HepG2 (cell line): ENCODE measurements around the gene PROKR1. TPM values are rescaled to one million over a fixed set of nuclear protein-coding genes. Genes with fewer than 3 reads are reported as not detected.
A peak's percentile ranks its signal among the peaks of the same experiment; 100 is the strongest.
"Not testable (repeated sequence)": the region's sequence is repeated elsewhere in the genome, so short reads cannot be mapped to it uniquely, and the experiment has no call there.

Experiments
- FOXA3 ChIP-seq: IDR thresholded peaks from 2 replicates; pipeline ENCODE4 v1.6.1; 2016; ENCODE audit warnings: missing genetic modification reagents, missing compliant biosample characterization
- FOXK1 ChIP-seq: sonication (generic); formaldehyde crosslinking; IDR thresholded peaks from 2 replicates; pipeline ENCODE4 v1.4.0; 2020; ENCODE audit warnings: low read depth, missing genetic modification reagents, borderline replicate concordance
- GABPB1 ChIP-seq: IDR thresholded peaks from 2 replicates; pipeline ENCODE4 v1.6.1; 2016; ENCODE audit warnings: mild to moderate bottlenecking, missing genetic modification reagents, moderate library complexity, missing compliant biosample characterization
- KDM2A ChIP-seq: sonication (generic); formaldehyde crosslinking; IDR thresholded peaks from 2 replicates; pipeline ENCODE4 v1.4.0; 2020; ENCODE audit warnings: low read depth, missing genetic modification reagents, borderline replicate concordance
- KLF6 ChIP-seq: IDR thresholded peaks from 2 replicates; pipeline ENCODE4 v1.8.0; 2016; ENCODE audit warnings: missing biosample characterization, missing genetic modification reagents
- NR2F1 ChIP-seq, 2 experiments: fragments of 450-650 bp in 1 of 2; formaldehyde crosslinking in 1 of 2; IDR thresholded peaks; 2 replicates each; pipeline versions ENCODE4 v1.5.0 to v1.6.1; 2016 to 2020; ENCODE audit warnings: mild to moderate bottlenecking in 1 of 2, missing compliant biosample characterization in 1 of 2, missing genetic modification reagents in 1 of 2, moderate library complexity in 1 of 2
- NR2F6 ChIP-seq, 2 experiments: IDR thresholded peaks; 2 replicates each; pipeline ENCODE4 v1.6.1; 2016; ENCODE audit warnings: antibody characterized with exemption in 1 of 2, mild to moderate bottlenecking in 1 of 2
- PATZ1 ChIP-seq: sonication (generic); formaldehyde crosslinking; IDR thresholded peaks from 2 replicates; pipeline ENCODE4 v1.4.0; 2020; ENCODE audit warnings: missing genetic modification reagents
- PHF21A ChIP-seq: sonication (generic); formaldehyde crosslinking; IDR thresholded peaks from 2 replicates; pipeline ENCODE4 v1.5.0; 2020; ENCODE audit warnings: mild to moderate bottlenecking, missing genetic modification reagents
- SALL1 ChIP-seq: sonication (generic); formaldehyde crosslinking; IDR thresholded peaks from 2 replicates; pipeline ENCODE4 v1.8.0; 2022; ENCODE audit warnings: mild to moderate bottlenecking, missing genetic modification reagents
- THAP11 ChIP-seq: IDR thresholded peaks from 2 replicates; pipeline ENCODE4 v1.6.1; 2016; ENCODE audit warnings: missing biosample characterization, missing genetic modification reagents
- ZFY ChIP-seq: sonication (generic); formaldehyde crosslinking; IDR thresholded peaks from 2 replicates; pipeline ENCODE4 v1.4.0; 2020; ENCODE audit warnings: missing genetic modification reagents
- ZMYM4 ChIP-seq: sonication (generic); formaldehyde crosslinking; IDR thresholded peaks from 2 replicates; pipeline ENCODE4 v1.8.1; 2023; ENCODE audit warnings: mild to moderate bottlenecking, missing genetic modification reagents
- ZNF292 ChIP-seq: sonication (generic); formaldehyde crosslinking; IDR thresholded peaks from 2 replicates; pipeline ENCODE4 v1.8.1; 2022; ENCODE audit warnings: mild to moderate bottlenecking, low read depth, missing genetic modification reagents, borderline replicate concordance
- ZNF350 ChIP-seq: sonication (generic); formaldehyde crosslinking; IDR thresholded peaks from 2 replicates; pipeline ENCODE4 v1.4.0; 2020; ENCODE audit warnings: mild to moderate bottlenecking, low read depth, missing genetic modification reagents, borderline replicate concordance
- polyA plus RNA-seq, 8 experiments: library from polyadenylated mRNA; depleted of rRNA in 3 of 8; stranded (reverse) in 7 of 8; unstranded in 1 of 8; fragments of >200 nt; fragmentation: Illumina TruSeq in 4 of 8; extraction: Trizol in 4 of 8; gene quantifications; 2 replicates each; pipeline versions ENCODE4 v1.2.1 to v1.2.3, GENCODE V29; 2011 to 2016; ENCODE audit warnings: low read depth in 4 of 8, missing spikeins in 1 of 8, mixed read lengths in 1 of 8; ENCODE audit not compliant: insufficient read depth in 1 of 8
- total RNA-seq, 5 experiments: library from RNA; depleted of rRNA; stranded (reverse); fragments of >200 nt; fragmentation: Illumina TruSeq; extraction: Trizol; gene quantifications; 2 replicates each; pipeline ENCODE4 v1.2.3, GENCODE V29; 2016; ENCODE audit warnings: low read depth in 1 of 5
- TF ChIP-seq, protein P1 (sequence below): sonication (generic); formaldehyde crosslinking; IDR thresholded peaks from 2 replicates; pipeline ENCODE4 v1.4.0; 2020; ENCODE audit warnings: missing genetic modification reagents, borderline replicate concordance
- TF ChIP-seq, protein P2 (sequence below): sonication (generic); formaldehyde crosslinking; conservative IDR thresholded peaks from 2 replicates; pipeline ENCODE4 v1.4.0; 2020; ENCODE audit warnings: mild to moderate bottlenecking, missing genetic modification reagents, moderate library complexity
- TF ChIP-seq, protein P3 (sequence below): IDR thresholded peaks from 2 replicates; pipeline ENCODE4 v1.6.1; 2016; ENCODE audit warnings: mild to moderate bottlenecking

PROKR1 gene
- total and polyA plus RNA-seq, 2 of the 13 experiments (the other 11 are each of a cell fraction or from before 2014, with no cell fraction given): not detected

- TF ChIP-seq, protein P1, sequence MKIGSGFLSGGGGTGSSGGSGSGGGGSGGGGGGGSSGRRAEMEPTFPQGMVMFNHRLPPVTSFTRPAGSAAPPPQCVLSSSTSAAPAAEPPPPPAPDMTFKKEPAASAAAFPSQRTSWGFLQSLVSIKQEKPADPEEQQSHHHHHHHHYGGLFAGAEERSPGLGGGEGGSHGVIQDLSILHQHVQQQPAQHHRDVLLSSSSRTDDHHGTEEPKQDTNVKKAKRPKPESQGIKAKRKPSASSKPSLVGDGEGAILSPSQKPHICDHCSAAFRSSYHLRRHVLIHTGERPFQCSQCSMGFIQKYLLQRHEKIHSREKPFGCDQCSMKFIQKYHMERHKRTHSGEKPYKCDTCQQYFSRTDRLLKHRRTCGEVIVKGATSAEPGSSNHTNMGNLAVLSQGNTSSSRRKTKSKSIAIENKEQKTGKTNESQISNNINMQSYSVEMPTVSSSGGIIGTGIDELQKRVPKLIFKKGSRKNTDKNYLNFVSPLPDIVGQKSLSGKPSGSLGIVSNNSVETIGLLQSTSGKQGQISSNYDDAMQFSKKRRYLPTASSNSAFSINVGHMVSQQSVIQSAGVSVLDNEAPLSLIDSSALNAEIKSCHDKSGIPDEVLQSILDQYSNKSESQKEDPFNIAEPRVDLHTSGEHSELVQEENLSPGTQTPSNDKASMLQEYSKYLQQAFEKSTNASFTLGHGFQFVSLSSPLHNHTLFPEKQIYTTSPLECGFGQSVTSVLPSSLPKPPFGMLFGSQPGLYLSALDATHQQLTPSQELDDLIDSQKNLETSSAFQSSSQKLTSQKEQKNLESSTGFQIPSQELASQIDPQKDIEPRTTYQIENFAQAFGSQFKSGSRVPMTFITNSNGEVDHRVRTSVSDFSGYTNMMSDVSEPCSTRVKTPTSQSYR (CRISPR knock-in tag): peak; percentile 96
- TF ChIP-seq KLF6: 0 out of 2 replicates have a peak, but pooled peaks have one; percentile 39
- TF ChIP-seq PATZ1 (CRISPR knock-in tag): peak; percentile 16; the same call in 1 of the 2 replicates
- peak; percentile 86 for TF ChIP-seq FOXA3
- TF ChIP-seq, protein P2, sequence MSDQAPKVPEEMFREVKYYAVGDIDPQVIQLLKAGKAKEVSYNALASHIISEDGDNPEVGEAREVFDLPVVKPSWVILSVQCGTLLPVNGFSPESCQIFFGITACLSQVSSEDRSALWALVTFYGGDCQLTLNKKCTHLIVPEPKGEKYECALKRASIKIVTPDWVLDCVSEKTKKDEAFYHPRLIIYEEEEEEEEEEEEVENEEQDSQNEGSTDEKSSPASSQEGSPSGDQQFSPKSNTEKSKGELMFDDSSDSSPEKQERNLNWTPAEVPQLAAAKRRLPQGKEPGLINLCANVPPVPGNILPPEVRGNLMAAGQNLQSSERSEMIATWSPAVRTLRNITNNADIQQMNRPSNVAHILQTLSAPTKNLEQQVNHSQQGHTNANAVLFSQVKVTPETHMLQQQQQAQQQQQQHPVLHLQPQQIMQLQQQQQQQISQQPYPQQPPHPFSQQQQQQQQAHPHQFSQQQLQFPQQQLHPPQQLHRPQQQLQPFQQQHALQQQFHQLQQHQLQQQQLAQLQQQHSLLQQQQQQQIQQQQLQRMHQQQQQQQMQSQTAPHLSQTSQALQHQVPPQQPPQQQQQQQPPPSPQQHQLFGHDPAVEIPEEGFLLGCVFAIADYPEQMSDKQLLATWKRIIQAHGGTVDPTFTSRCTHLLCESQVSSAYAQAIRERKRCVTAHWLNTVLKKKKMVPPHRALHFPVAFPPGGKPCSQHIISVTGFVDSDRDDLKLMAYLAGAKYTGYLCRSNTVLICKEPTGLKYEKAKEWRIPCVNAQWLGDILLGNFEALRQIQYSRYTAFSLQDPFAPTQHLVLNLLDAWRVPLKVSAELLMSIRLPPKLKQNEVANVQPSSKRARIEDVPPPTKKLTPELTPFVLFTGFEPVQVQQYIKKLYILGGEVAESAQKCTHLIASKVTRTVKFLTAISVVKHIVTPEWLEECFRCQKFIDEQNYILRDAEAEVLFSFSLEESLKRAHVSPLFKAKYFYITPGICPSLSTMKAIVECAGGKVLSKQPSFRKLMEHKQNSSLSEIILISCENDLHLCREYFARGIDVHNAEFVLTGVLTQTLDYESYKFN (CRISPR knock-in tag): peak; percentile 46; the same call in 1 of the 2 replicates
- TF ChIP-seq GABPB1 (CRISPR knock-in tag): peak; percentile 44; the same call in 1 of the 2 replicates
- peak; percentile 56; the same call in 1 of the 2 replicates for TF ChIP-seq FOXK1 (CRISPR knock-in tag)
- TF ChIP-seq SALL1 (CRISPR knock-in tag): peak; percentile 70
- TF ChIP-seq KDM2A (CRISPR knock-in tag): peak; percentile 52; the same call in 1 of the 2 replicates
- not testable (repeated sequence) for TF ChIP-seq NR2F6 (IDR thresholded peaks at IDR 0.05)
- TF ChIP-seq NR2F6 (CRISPR knock-in tag; IDR thresholded peaks at IDR 0.05): 0 out of 2 replicates have a peak, but pooled peaks have one; percentile 11
- TF ChIP-seq, protein P3, sequence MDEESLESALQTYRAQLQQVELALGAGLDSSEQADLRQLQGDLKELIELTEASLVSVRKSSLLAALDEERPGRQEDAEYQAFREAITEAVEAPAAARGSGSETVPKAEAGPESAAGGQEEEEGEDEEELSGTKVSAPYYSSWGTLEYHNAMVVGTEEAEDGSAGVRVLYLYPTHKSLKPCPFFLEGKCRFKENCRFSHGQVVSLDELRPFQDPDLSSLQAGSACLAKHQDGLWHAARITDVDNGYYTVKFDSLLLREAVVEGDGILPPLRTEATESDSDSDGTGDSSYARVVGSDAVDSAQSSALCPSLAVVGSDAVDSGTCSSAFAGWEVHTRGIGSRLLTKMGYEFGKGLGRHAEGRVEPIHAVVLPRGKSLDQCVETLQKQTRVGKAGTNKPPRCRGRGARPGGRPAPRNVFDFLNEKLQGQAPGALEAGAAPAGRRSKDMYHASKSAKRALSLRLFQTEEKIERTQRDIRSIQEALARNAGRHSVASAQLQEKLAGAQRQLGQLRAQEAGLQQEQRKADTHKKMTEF (CRISPR knock-in tag): peak; percentile 37; the same call in 1 of the 2 replicates
- TF ChIP-seq ZFY (CRISPR knock-in tag): 0 out of 2 replicates have a peak, but pooled peaks have one; percentile 15
- TF ChIP-seq ZMYM4 (CRISPR knock-in tag): peak; percentile 74
- TF ChIP-seq THAP11 (CRISPR knock-in tag): 0 out of 2 replicates have a peak, but pooled peaks have one; percentile 30
- 0 out of 2 replicates have a peak, but pooled peaks have one; percentile 20 for TF ChIP-seq PHF21A (CRISPR knock-in tag)
- peak; percentile 50; the same call in 1 of the 2 replicates for TF ChIP-seq ZNF292 (CRISPR knock-in tag)
- peak in 1 of 2 experiments; percentile 45; a peak in 1 of 4 replicates for TF ChIP-seq NR2F1 (CRISPR knock-in tag; IDR thresholded peaks at IDR 0.05)
- TF ChIP-seq ZNF350 (CRISPR knock-in tag): peak; percentile 43; the same call in 1 of the 2 replicates
These were observed 36.0 kb downstream of the PROKR1 start (continued) for GRCh38 chr2:68679166-68679916.
